CD14-positive monocyte (primary cell): ENCODE results near the gene GRIK2. TPM values are rescaled to one million over a fixed set of nuclear protein-coding genes. Genes with fewer than 3 reads are reported as not detected.

Experiments used
- DNase-seq, 3 donors: peaks; one replicate each; pipeline ENCODE4 v3.0.0-alpha.2; 2011 to 2022
- H2AFZ ChIP-seq: 2 replicates; pipeline ENCODE4 v1.6.0; 2012; ENCODE audit warnings: mild to moderate bottlenecking, low read depth, low read length, inconsistent platforms; ENCODE audit not compliant: insufficient read depth, poor library complexity, severe bottlenecking
- H3K27ac ChIP-seq, 2 donors: 1 replicate in 1 of 2; 2 replicates in 1 of 2; pipeline ENCODE4 v1.5.1; 2012 to 2013; ENCODE audit warnings: low read length in 2 of 2, control low read depth in 1 of 2, inconsistent platforms in 1 of 2, low read depth in 1 of 2, mild to moderate bottlenecking in 1 of 2
- H3K27me3 ChIP-seq, 2 donors: one replicate each; pipeline versions ENCODE4 v1.6.0 to v1.6.1; 2011 to 2013; ENCODE audit warnings: low read length in 2 of 2; ENCODE audit not compliant: control insufficient read depth in 2 of 2, insufficient read depth in 2 of 2
- H3K36me3 ChIP-seq, 2 donors: replicated peaks in 1 of 2; 1 replicate in 1 of 2; 2 replicates in 1 of 2; pipeline versions ENCODE4 v1.5.1 to v1.6.1; 2012 to 2013; ENCODE audit warnings: low read length in 2 of 2, control low read depth in 1 of 2, inconsistent platforms in 1 of 2, mild to moderate bottlenecking in 1 of 2; ENCODE audit not compliant: insufficient read depth in 2 of 2, control insufficient read depth in 1 of 2
- H3K4me1 ChIP-seq, 2 donors: 1 replicate in 1 of 2; 2 replicates in 1 of 2; pipeline versions ENCODE4 v1.5.1 to v1.6.1; 2012 to 2013; ENCODE audit warnings: low read length in 2 of 2, control low read depth in 1 of 2, inconsistent platforms in 1 of 2, mild to moderate bottlenecking in 1 of 2, moderate library complexity in 1 of 2; ENCODE audit not compliant: insufficient read depth in 2 of 2, control insufficient read depth in 1 of 2
- H3K4me2 ChIP-seq: replicated peaks from 2 replicates; pipeline ENCODE3; 2012; ENCODE audit warnings: low read length, moderate library complexity, mild to moderate bottlenecking; ENCODE audit not compliant: poor library complexity, severe bottlenecking; ENCODE audit errors: extremely low read depth
- H3K4me3 ChIP-seq, 3 experiments: fragments of 200-600 bp in 1 of 3; sonication (generic) in 1 of 3; replicated peaks in 1 of 3; 1 replicate in 2 of 3; 2 replicates in 1 of 3; pipeline ENCODE4 v1.5.1; 2011 to 2013; ENCODE audit warnings: low read length in 3 of 3, mild to moderate bottlenecking in 3 of 3, control low read depth in 2 of 3, low read depth in 2 of 3, inconsistent platforms in 1 of 3, moderate library complexity in 1 of 3
- H3K79me2 ChIP-seq: 2 replicates; pipeline ENCODE4 v1.6.0; 2012; ENCODE audit warnings: mild to moderate bottlenecking, control low read depth, inconsistent platforms, low read length, moderate library complexity; ENCODE audit not compliant: insufficient read depth
- H3K9ac ChIP-seq: 2 replicates; pipeline ENCODE4 v1.6.0; 2017; ENCODE audit warnings: low read length, mild to moderate bottlenecking; ENCODE audit not compliant: insufficient read depth, poor library complexity, severe bottlenecking
- H3K9me3 ChIP-seq, 2 donors: replicated peaks in 1 of 2; 1 replicate in 1 of 2; 2 replicates in 1 of 2; pipeline versions ENCODE4 v1.5.1 to v1.6.1; 2012 to 2013; ENCODE audit warnings: low read length in 2 of 2, control low read depth in 1 of 2; ENCODE audit not compliant: control insufficient read depth in 1 of 2, insufficient read depth in 1 of 2
- H4K20me1 ChIP-seq: 2 replicates; pipeline ENCODE4 v1.6.0; 2012; ENCODE audit warnings: mild to moderate bottlenecking, low read length, control low read depth, moderate library complexity; ENCODE audit not compliant: insufficient read depth
- H3K27ac Mint-ChIP-seq, 7 donors: one replicate each; pipeline ENCODE4 v1.8.0; 2020; ENCODE audit warnings: mild to moderate bottlenecking in 7 of 7, mixed read lengths in 7 of 7, moderate library complexity in 6 of 7, inconsistent platforms in 2 of 7
- H3K27me3 Mint-ChIP-seq, 3 donors: one replicate each; pipeline ENCODE4 v1.8.0; 2021 to 2022; ENCODE audit warnings: low read depth in 3 of 3, mild to moderate bottlenecking in 3 of 3, mixed read lengths in 3 of 3, moderate library complexity in 3 of 3, inconsistent platforms in 1 of 3
- H3K36me3 Mint-ChIP-seq, 2 donors: one replicate each; pipeline ENCODE4 v1.8.0; 2020; ENCODE audit warnings: mixed read lengths in 2 of 2, inconsistent platforms in 1 of 2, mild to moderate bottlenecking in 1 of 2
- H3K4me1 Mint-ChIP-seq: one replicate; pipeline ENCODE4 v1.8.0; 2020; ENCODE audit warnings: mild to moderate bottlenecking, mixed read lengths
- H3K4me3 Mint-ChIP-seq, 2 donors: one replicate each; pipeline ENCODE4 v1.8.0; 2020; ENCODE audit warnings: mild to moderate bottlenecking in 2 of 2, mixed read lengths in 2 of 2, moderate library complexity in 1 of 2
- H3K9me3 Mint-ChIP-seq, 7 donors: one replicate each; pipeline ENCODE4 v1.8.0; 2020 to 2022; ENCODE audit warnings: mixed read lengths in 7 of 7, mild to moderate bottlenecking in 6 of 7, moderate library complexity in 6 of 7, inconsistent platforms in 2 of 7
- WGBS: methylation state at CpG from one replicate; pipeline ENCODE4 v1.1.5; 2013; ENCODE audit warnings: missing lambda C conversion rate; ENCODE audit not compliant: insufficient coverage; 5-methylcytosine and 5-hydroxymethylcytosine counted together
- intact Hi-C, 2 donors: fragments of 100-400 bp; cut with micrococcal nuclease; formaldehyde crosslinking; loops; one replicate each; pipeline versions ENCODE4 v1.15.0 to v1.15.1; 2023
- polyA plus RNA-seq, 3 donors: library from polyadenylated mRNA; depleted of rRNA in 1 of 3; unstranded in 2 of 3; stranded (reverse) in 1 of 3; fragments of 300-500 nt in 2 of 3; fragments of >200 nt in 1 of 3; fragmentation: Illumina TruSeq in 2 of 3; gene quantifications; 1 replicate in 2 of 3; 2 replicates in 1 of 3; pipeline ENCODE4 v1.2.3, GENCODE V29; 2012 to 2021
- TF ChIP-seq, protein P1 (sequence below): fragments of 200-600 bp; IDR thresholded peaks from one replicate; pipeline ENCODE4 v1.8.0; 2022; ENCODE audit warnings: antibody characterized with exemption, mild to moderate bottlenecking

GRIK2 gene
- polyA plus RNA-seq, 3 donors = not detected

DNA sequence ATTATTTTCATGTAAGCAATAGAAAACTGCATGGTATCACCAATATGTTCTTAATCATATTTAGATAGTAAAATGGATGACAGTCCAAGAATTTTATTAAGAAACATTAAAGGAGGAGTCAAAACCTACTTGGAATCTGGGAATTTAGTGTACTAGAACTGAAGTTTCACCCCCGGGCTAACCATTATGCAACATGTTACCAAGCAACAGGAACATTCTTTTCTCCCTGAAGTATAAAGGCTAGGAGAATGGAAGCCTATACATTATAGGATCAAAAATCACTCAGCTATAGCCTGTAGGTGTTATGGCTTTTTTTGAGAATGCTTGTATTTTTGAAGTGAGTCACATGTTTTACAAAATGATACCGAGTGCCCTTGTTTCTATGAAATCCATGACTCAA, 538.3 kb downstream of the GRIK2 start:
- H3K27me3 Mint-ChIP-seq = no peaks in the 10 kb centered on the region

GRCh38 chr6:101932704-101933103, 539.2 kb downstream of the GRIK2 start:
- WGBS = no CpG with 5 or more reads among the region's 3 CpGs
- Mint-ChIP-seq H3K27me3 (no peaks in the 10 kb centered on the region), H3K4me1 (no peaks in the 10 kb centered on the region)

More for the DNA sequence above, 538.3 kb downstream of the GRIK2 start:
- no peak overlapping the region for H3K27ac ChIP-seq
- H3K27me3 ChIP-seq = no peaks in the 10 kb centered on the region
- no peak overlapping the region for H3K9ac ChIP-seq
- no peaks in the 10 kb centered on the region for H4K20me1 ChIP-seq
- no peak for DNase-seq
- H3K4me3 Mint-ChIP-seq = no peak overlapping the region
- peaks cover 0 to 2% (median 0%) of the 10 kb centered on the region in 7 donors for H3K9me3 Mint-ChIP-seq
- intact Hi-C loops = no loop called here
- H3K36me3 ChIP-seq = no peaks in the 10 kb centered on the region
- TF ChIP-seq, protein P1, sequence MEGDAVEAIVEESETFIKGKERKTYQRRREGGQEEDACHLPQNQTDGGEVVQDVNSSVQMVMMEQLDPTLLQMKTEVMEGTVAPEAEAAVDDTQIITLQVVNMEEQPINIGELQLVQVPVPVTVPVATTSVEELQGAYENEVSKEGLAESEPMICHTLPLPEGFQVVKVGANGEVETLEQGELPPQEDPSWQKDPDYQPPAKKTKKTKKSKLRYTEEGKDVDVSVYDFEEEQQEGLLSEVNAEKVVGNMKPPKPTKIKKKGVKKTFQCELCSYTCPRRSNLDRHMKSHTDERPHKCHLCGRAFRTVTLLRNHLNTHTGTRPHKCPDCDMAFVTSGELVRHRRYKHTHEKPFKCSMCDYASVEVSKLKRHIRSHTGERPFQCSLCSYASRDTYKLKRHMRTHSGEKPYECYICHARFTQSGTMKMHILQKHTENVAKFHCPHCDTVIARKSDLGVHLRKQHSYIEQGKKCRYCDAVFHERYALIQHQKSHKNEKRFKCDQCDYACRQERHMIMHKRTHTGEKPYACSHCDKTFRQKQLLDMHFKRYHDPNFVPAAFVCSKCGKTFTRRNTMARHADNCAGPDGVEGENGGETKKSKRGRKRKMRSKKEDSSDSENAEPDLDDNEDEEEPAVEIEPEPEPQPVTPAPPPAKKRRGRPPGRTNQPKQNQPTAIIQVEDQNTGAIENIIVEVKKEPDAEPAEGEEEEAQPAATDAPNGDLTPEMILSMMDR = no peak
- H3K27ac Mint-ChIP-seq = no peak overlapping the region
- no peaks in the 10 kb centered on the region for H3K9me3 ChIP-seq
- WGBS = 80% methylated on average over 1 of the region's 2 CpGs
- no peak overlapping the region for H3K4me2 ChIP-seq
- H3K4me3 ChIP-seq = no peak overlapping the region
- no peaks in the 10 kb centered on the region for H3K4me1 Mint-ChIP-seq
- H2AFZ ChIP-seq = no peak overlapping the region
- no peaks in the 10 kb centered on the region for H3K36me3 Mint-ChIP-seq
- no peaks in the 10 kb centered on the region for H3K4me1 ChIP-seq
- no peaks in the 10 kb centered on the region for H3K79me2 ChIP-seq

More at GRCh38 chr6:101932704-101933103, 539.2 kb downstream of the GRIK2 start:
- peaks cover 0 to 2% (median 0%) of the 10 kb centered on the region in 7 donors for H3K9me3 Mint-ChIP-seq
- no peaks in the 10 kb centered on the region for H3K36me3 Mint-ChIP-seq
- Histone ChIP-seq H3K4me3 (no peak overlapping the region), H4K20me1 (no peaks in the 10 kb centered on the region), H2AFZ (no peak overlapping the region), H3K79me2 (no peaks in the 10 kb centered on the region), H3K27me3 (no peaks in the 10 kb centered on the region), H3K9ac (no peak overlapping the region), H3K4me1 (no peaks in the 10 kb centered on the region), H3K9me3 (no peaks in the 10 kb centered on the region), H3K27ac (no peak overlapping the region), H3K36me3 (no peaks in the 10 kb centered on the region), H3K4me2 (no peak overlapping the region)
- no peak overlapping the region for H3K27ac Mint-ChIP-seq
- DNase-seq = no peak
- intact Hi-C loops = no loop called here
- TF ChIP-seq, protein P1 = no peak
- H3K4me3 Mint-ChIP-seq = no peak overlapping the region
